Endometrium (tissue), 2 donors: ENCODE measurements around the gene EPHB2.

ENCODE experiments used
- FAIRE-seq: peaks from 2 replicates; lab custom pipeline; 2012; peaks lifted over from hg19 to GRCh38; lab: Jason Lieb, UNC
- donor health status: control.
- donor health status: control.

EPHB2 gene

DNA sequence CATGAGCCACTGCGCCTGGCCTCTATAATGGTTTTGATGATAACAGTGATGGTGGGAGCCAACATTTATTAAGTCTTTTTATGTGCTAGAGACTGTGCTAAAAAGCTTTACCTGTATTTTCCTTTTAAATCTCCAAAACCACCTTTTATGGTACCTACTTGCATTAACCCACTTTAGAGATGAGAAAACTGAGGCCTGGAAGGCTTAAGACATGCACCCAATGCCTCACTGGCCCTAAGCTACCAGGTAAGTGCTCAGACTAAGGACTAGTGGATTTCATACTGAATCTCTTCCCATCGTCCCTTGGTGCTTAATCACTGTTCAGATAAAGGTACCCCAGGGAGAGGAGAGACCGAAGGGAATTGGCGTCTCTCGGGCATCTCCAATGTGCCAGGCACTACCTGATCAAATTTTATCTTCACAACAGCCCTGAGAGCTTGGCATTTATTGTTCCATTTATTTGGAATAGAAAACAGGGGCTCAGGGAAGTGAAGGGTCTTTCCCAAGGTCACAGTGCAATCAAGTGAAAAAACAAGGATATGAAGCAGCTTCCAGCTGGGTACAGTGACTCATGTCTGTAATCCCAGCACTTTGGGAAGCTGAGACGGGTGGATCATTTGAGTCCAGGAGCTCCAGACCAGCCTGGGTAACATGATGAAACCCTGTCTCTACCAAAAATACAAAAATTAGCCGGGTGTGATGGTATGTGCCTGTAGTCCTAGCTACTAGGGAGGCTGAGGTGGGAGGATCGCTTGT is 177.9 kb downstream of the EPHB2 start:
- FAIRE-seq, result no peak

DNA sequence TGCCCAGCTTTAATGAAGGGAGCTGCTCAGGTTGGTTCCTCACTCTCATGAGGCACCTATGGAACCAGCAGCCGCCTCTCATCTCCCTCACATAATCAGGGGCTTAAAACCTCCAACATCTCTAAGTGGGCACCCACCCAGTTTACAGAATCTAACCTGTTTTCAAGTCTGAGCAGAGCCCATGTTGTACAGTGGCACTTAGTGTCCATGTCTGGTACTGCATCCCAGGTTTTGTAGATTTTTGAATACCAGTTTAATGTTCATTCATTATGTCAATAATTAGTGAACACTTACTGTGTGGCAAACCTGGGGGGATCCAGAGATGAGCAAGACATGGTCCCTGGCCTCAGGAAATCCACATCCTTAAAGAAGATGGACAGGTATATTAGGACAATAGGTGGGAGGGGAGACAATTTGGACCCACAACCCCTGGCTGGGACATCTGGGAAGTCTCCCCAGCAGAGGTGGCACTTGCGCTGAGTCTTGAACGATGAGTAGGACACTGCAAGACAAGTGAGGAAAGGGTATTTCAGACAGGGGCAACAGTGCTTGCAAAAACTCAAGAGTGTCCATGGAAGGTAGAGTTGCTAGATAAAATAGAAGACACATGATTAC is 178.7 kb downstream of the EPHB2 start:
- no peak for FAIRE-seq

DNA sequence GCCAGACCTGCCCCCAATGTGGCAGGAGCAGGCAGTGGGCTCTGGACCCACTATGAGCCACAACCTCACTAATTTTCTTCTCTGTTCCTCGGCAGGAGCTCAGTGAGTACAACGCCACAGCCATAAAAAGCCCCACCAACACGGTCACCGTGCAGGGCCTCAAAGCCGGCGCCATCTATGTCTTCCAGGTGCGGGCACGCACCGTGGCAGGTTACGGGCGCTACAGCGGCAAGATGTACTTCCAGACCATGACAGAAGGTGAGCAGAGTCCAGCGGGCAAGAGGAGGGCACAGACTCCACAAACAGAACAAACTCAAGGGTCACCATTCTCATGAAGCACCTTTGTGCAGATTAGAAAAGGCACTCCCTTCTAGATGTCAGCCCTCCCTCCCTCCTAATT is 182.2 kb downstream of the EPHB2 start:
- no peak for FAIRE-seq

- FAIRE-seq, result no peak
Measured at GRCh38 chr1:22893292-22893691, 182.7 kb downstream of the EPHB2 start.

DNA sequence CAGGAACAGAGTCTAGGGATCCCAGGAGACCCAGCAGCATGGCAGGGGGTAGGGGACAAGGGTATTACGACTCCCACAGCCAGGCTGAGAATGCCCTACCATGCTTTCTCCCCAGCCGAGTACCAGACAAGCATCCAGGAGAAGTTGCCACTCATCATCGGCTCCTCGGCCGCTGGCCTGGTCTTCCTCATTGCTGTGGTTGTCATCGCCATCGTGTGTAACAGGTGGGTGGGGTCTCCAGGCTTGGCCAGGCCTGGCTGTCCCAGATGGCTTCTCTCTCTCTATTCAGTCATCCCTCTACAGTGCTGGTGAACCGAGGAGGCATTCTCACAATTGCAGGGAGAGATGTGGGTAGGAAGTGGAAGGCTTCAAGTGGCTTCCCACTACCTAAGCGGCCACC is 184.7 kb downstream of the EPHB2 start:
- FAIRE-seq, result no peak

- FAIRE-seq, result no peak
Measured at GRCh38 chr1:22896184-22896583, 185.5 kb downstream of the EPHB2 start.

DNA sequence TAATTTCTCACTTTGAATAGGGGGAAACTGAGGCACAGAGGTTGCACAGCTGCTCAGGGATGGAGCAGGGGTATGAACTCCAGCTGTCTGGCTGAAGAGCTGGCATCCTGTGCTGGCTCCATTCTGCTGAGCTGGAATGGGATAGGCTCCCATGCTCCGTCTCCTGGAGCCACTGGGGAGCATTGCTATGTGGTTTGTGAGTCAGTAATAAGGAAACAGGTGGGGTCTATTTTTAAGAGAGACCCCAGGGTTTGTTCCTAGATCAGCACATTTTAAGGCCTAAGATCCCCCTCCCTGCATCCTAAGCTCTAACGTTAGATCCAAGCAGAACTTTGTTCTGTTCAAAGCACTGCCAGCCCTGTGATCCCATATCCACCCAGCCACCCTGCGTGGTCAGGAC is 189.8 kb downstream of the EPHB2 start:
- no peak for FAIRE-seq

- no peak for FAIRE-seq
Measured at GRCh38 chr1:22903113-22903512, 192.5 kb downstream of the EPHB2 start.

- FAIRE-seq, result no peak
Measured at GRCh38 chr1:22906968-22907367, 196.3 kb downstream of the EPHB2 start.

DNA sequence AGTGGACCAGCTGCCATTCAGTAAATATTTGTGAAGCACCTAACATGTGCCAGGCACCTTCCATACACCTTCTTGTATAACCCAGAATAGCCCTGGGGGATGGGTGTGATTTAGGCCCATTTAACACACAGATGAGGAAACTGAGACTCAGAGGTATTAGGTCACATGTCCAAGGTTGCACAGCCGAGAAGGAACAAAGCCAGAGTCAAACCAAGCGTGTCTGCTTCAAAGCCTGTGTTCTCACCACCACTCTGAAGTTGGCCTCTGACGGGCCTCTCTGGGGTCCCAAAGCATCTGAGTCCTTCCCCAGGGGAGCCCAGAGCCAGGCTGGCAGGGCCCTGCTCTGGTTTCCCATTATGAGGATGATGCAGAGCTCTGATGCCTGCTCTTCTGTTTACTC is 196.9 kb downstream of the EPHB2 start:
- FAIRE-seq, result no peak

- no peak for FAIRE-seq
Measured at GRCh38 chr1:22908880-22909426, 198.3 kb downstream of the EPHB2 start.

GRCh38 chr1:22910286-22910685 is 199.6 kb downstream of the EPHB2 start:
- FAIRE-seq, result no peak

- FAIRE-seq, result no peak
Measured at GRCh38 chr1:22910986-22911651, 200.5 kb downstream of the EPHB2 start.

- FAIRE-seq, result no peak
Measured at GRCh38 chr1:22912311-22912710, 201.7 kb downstream of the EPHB2 start.

DNA sequence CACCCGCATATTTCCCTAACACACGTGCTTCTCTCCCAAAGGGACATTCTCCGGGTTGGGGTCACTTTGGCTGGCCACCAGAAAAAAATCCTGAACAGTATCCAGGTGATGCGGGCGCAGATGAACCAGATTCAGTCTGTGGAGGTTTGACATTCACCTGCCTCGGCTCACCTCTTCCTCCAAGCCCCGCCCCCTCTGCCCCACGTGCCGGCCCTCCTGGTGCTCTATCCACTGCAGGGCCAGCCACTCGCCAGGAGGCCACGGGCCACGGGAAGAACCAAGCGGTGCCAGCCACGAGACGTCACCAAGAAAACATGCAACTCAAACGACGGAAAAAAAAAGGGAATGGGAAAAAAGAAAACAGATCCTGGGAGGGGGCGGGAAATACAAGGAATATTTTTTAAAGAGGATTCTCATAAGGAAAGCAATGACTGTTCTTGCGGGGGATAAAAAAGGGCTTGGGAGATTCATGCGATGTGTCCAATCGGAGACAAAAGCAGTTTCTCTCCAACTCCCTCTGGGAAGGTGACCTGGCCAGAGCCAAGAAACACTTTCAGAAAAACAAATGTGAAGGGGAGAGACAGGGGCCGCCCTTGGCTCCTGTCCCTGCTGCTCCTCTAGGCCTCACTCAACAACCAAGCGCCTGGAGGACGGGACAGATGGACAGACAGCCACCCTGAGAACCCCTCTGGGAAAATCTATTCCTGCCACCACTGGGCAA is 202.9 kb downstream of the EPHB2 start:
- FAIRE-seq, result no peak

DNA sequence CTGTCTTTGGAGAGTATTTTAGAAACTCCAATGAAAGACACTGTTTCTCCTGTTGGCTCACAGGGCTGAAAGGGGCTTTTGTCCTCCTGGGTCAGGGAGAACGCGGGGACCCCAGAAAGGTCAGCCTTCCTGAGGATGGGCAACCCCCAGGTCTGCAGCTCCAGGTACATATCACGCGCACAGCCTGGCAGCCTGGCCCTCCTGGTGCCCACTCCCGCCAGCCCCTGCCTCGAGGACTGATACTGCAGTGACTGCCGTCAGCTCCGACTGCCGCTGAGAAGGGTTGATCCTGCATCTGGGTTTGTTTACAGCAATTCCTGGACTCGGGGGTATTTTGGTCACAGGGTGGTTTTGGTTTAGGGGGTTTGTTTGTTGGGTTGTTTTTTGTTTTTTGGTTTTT is 203.5 kb downstream of the EPHB2 start:
- no peak for FAIRE-seq

DNA sequence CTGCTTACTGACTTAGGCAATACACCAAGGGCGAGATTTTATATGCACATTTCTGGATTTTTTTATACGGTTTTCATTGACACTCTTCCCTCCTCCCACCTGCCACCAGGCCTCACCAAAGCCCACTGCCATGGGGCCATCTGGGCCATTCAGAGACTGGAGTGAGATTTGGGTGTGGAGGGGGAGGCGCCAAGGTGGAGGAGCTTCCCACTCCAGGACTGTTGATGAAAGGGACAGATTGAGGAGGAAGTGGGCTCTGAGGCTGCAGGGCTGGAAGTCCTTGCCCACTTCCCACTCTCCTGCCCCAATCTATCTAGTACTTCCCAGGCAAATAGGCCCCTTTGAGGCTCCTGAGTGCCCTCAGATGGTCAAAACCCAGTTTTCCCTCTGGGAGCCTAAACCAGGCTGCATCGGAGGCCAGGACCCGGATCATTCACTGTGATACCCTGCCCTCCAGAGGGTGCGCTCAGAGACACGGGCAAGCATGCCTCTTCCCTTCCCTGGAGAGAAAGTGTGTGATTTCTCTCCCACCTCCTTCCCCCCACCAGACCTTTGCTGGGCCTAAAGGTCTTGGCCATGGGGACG is 204.1 kb downstream of the EPHB2 start:
- no peak for FAIRE-seq

- FAIRE-seq, result no peak
Measured at GRCh38 chr1:22915231-22915630, 204.6 kb downstream of the EPHB2 start.

DNA sequence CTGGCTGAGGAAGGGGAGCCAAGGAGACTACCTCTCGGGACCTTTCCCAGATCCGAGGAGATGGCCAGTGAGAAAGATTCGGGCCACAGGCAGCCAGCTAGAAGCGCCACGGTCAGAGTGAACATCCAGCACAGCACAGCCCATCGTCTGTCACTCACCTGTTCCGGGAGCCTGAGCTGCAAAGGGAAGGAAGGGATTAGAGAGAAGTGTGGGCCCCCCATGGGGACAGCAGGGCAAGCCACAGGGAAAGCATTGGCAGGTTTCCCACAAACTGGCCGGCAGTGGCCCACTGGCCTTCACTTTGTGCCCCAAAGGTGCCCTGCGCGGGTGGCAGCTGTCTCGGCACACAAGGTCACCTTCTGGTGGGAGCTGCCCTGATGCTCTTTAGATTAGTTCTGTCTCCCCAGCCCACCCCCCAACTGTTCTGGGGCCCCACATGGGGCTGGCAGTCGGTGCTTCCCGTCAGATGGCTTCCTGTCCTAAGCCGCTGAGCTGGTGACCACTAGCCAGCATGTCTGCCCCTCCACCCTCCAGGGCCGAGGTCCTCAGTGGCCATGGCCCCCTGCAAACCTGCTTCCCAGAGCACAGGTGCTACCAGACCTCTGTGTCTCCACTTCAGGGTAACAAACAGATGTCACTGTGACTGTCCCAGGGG is 205.3 kb downstream of the EPHB2 start:
- FAIRE-seq, result no peak

- FAIRE-seq, result no peak
Measured at GRCh38 chr1:22916471-22916820, 205.8 kb downstream of the EPHB2 start.

DNA sequence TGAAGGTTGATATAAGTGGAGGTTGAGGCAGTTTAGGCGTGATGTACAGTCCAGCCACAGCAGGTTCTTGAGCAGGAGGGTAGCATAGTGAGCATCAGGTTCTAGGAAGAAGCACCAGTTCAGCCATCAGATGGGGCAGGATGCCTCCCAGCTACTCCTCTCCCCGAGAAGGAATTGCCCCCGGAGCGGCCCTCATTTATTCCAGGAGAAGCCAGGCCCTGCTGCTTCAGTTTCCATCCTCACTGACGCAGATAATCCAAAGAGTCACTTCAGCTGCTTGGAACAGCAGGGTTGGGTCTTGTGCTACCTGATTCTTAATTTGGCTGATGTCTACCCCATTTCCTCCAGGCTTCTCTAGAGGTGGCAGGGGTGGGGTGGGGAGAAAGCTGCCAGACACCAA is 207.3 kb downstream of the EPHB2 start:
- FAIRE-seq, result no peak

DNA sequence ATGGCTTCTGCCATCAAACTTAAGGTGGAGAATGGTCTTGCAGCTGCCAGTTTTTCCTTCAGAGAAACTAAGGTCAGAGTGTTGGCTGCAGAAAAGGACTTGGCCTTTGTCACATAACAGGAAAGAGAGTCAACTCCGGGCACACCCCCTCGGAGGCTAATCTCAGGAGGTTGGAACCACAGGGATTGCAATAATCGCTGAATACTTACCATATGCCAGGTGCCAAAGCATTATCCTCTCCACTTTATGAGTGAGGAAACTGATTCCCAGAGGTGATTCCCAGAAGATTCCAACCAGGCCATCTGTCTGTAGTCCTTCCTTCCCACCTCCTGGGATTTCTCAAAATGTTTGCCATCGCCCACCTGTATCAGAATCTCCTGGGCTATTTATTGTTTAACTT is 208.0 kb downstream of the EPHB2 start:
- no peak for FAIRE-seq
